HCT116 (cell line): ENCODE results near the gene FABP3. TPM values are rescaled to one million over a fixed set of nuclear protein-coding genes. Genes with fewer than 3 reads are reported as not detected.

Experiments
- ATAC-seq: fragments of 200-7000 bp; cut with Tn5 transposase; 2 replicates; pipeline ENCODE4 v1.9.1; 2020; ENCODE audit warnings: mild to moderate bottlenecking, moderate library complexity
- BruUV-seq: library from RNA; stranded (reverse); fragments of 400-500 nt; replicated peaks from 2 replicates; lab custom pipeline; 2021; lab: Mats Ljungman, UMichigan
- CTCF ChIA-PET: fragments of 300-600 bp; sonication (Branson Sonifier 250); formaldehyde crosslinking; loops from one replicate; lab custom pipeline; 2021; ENCODE audit warnings: antibody characterized with exemption; lab: Charles Lee
- POLR2A ChIA-PET: fragments of 300-600, 350-600 bp; sonication (Branson Sonifier 250); formaldehyde crosslinking; loops from one replicate; lab custom pipeline; 2021; ENCODE audit warnings: antibody characterized with exemption; lab: Charles Lee
- RAD21 ChIA-PET, 2 experiments: fragments of 300-600 bp; sonication (Branson Sonifier 250); formaldehyde crosslinking; loops; one replicate each; lab custom pipeline; 2023; ENCODE audit warnings: low total read pairs in 2 of 2; ENCODE audit not compliant: uncharacterized antibody in 2 of 2, unreplicated experiment in 2 of 2, low non-redundant PET in 1 of 2; lab: Charles Lee
- DNase-seq: peaks from one replicate; pipeline ENCODE4 v3.0.0-alpha.2; 2010; ENCODE audit warnings: low read depth, low spot score
- H2AFZ ChIP-seq: fragments of 200-600 bp; shearing (Covaris generic), sonication (generic); 2 replicates; pipeline ENCODE4 v1.6.1; 2017; ENCODE audit warnings: low read depth, mixed run types, mixed read lengths, antibody characterized with exemption, low read length; ENCODE audit not compliant: poor library complexity, severe bottlenecking
- H3K27ac ChIP-seq: 2 replicates; pipeline ENCODE4 v1.5.1; 2012; ENCODE audit warnings: low read depth, low read length
- H3K27me3 ChIP-seq: fragments of 200-600 bp; sonication (generic); 2 replicates; pipeline ENCODE4 v1.6.1; 2016; ENCODE audit warnings: mixed run types, low read length, mixed read lengths; ENCODE audit not compliant: insufficient read depth
- H3K36me3 ChIP-seq, 2 experiments: fragments of 200-500 bp in 1 of 2; fragments of 200-600 bp in 1 of 2; sonication (Bioruptor generic) in 1 of 2; sonication (generic) in 1 of 2; 2 replicates each; pipeline versions ENCODE4 v1.5.1 to v1.6.1; 2014 to 2016; ENCODE audit warnings: low read length in 2 of 2, inconsistent platforms in 1 of 2, mixed read lengths in 1 of 2, mixed run types in 1 of 2; ENCODE audit not compliant: insufficient read depth in 2 of 2, control insufficient read depth in 1 of 2
- H3K4me1 ChIP-seq, 2 experiments: fragments of 200-600 bp in 1 of 2; sonication (generic) in 1 of 2; 2 replicates each; pipeline versions ENCODE4 v1.5.1 to v1.6.1; 2012 to 2017; ENCODE audit warnings: low read length in 2 of 2, inconsistent platforms in 1 of 2, mild to moderate bottlenecking in 1 of 2, mixed read lengths in 1 of 2, mixed run types in 1 of 2, moderate library complexity in 1 of 2; ENCODE audit not compliant: insufficient read depth in 2 of 2, control insufficient read depth in 1 of 2
- H3K4me2 ChIP-seq: fragments of 200-600 bp; sonication (generic); 2 replicates; pipeline ENCODE4 v1.6.1; 2017; ENCODE audit warnings: mixed run types, low read length, mixed read lengths
- H3K4me3 ChIP-seq, 2 experiments: fragments of 200-600 bp in 1 of 2; sonication (generic) in 1 of 2; replicated peaks in 1 of 2; 2 replicates each; pipeline ENCODE4 v1.5.1; 2011 to 2016; ENCODE audit warnings: low read length in 2 of 2, control low read depth in 1 of 2, low read depth in 1 of 2, mild to moderate bottlenecking in 1 of 2, mixed read lengths in 1 of 2, mixed run types in 1 of 2
- H3K79me2 ChIP-seq: fragments of 200-600 bp; sonication (generic); 2 replicates; pipeline ENCODE4 v1.6.1; 2017; ENCODE audit warnings: mild to moderate bottlenecking, mixed run types, low read length, moderate library complexity, mixed read lengths; ENCODE audit not compliant: insufficient read depth
- H3K9ac ChIP-seq: fragments of 200-600 bp; sonication (generic); 2 replicates; pipeline ENCODE4 v1.6.1; 2016; ENCODE audit warnings: low read length, mixed read lengths
- H3K9me2 ChIP-seq: fragments of 200-600 bp; sonication (generic), shearing (Covaris generic); 2 replicates; pipeline ENCODE4 v1.6.1; 2017; ENCODE audit warnings: mixed run types, mild to moderate bottlenecking, moderate library complexity; ENCODE audit not compliant: insufficient read depth
- H3K9me3 ChIP-seq, 2 experiments: fragments of 200-500 bp in 1 of 2; fragments of 200-600 bp in 1 of 2; sonication (Bioruptor generic) in 1 of 2; sonication (generic) in 1 of 2; 2 replicates each; pipeline ENCODE4 v1.6.1; 2014 to 2017; ENCODE audit warnings: low read length in 2 of 2, mixed read lengths in 2 of 2, inconsistent platforms in 1 of 2, low read depth in 1 of 2, mild to moderate bottlenecking in 1 of 2, mixed run types in 1 of 2, moderate library complexity in 1 of 2; ENCODE audit not compliant: control insufficient read depth in 1 of 2, insufficient read depth in 1 of 2
- H4K20me1 ChIP-seq: fragments of 200-600 bp; sonication (generic), shearing (Covaris generic); 2 replicates; pipeline ENCODE4 v1.6.1; 2017; ENCODE audit warnings: mixed run types, mild to moderate bottlenecking, moderate library complexity; ENCODE audit not compliant: insufficient read depth
- CTCF ChIP-seq, 3 experiments: fragments of 200-600 bp in 1 of 3; sonication (generic) in 1 of 3; IDR thresholded peaks in 2 of 3; conservative IDR thresholded peaks in 1 of 3; 2 replicates each; pipeline ENCODE4 v1.5.1; 2012 to 2017; ENCODE audit warnings: low read depth in 2 of 3, low read length in 2 of 3, antibody characterized with exemption in 1 of 3, borderline replicate concordance in 1 of 3, control low read depth in 1 of 3, mild to moderate bottlenecking in 1 of 3, mixed read lengths in 1 of 3, mixed run types in 1 of 3, moderate library complexity in 1 of 3; ENCODE audit not compliant: insufficient read depth in 1 of 3
- ELF1 ChIP-seq: IDR thresholded peaks from 2 replicates; pipeline ENCODE4 v1.6.1; 2012; ENCODE audit warnings: low read depth, borderline replicate concordance
- JUND ChIP-seq: IDR thresholded peaks from 2 replicates; pipeline ENCODE4 v1.6.1; 2012
- POLR2A ChIP-seq: IDR thresholded peaks from 2 replicates; pipeline ENCODE4 v1.7.0; 2011; ENCODE audit warnings: borderline replicate concordance; ENCODE audit not compliant: insufficient read depth, insufficient read length; ENCODE audit errors: extremely low read depth
- POLR2AphosphoS5 ChIP-seq: IDR thresholded peaks from 2 replicates; pipeline ENCODE4 v1.6.1; 2011; ENCODE audit warnings: mild to moderate bottlenecking, low read depth, low read length, moderate library complexity
- SIN3A ChIP-seq: IDR thresholded peaks from 2 replicates; pipeline ENCODE4 v1.6.1; 2012; ENCODE audit warnings: low read depth
- ZBTB33 ChIP-seq: IDR thresholded peaks from 2 replicates; pipeline ENCODE4 v1.6.1; 2011; ENCODE audit warnings: mild to moderate bottlenecking, low read length, moderate library complexity; ENCODE audit not compliant: insufficient replicate concordance; ENCODE audit errors: extremely low read depth
- intact Hi-C: fragments of 100-400 bp; cut with micrococcal nuclease; formaldehyde crosslinking; loops from 2 replicates; pipeline ENCODE4 v1.10.0; 2022
- total RNA-seq: library from RNA; stranded (reverse); gene quantifications from one replicate; pipeline ENCODE4 v1.2.1, GENCODE V29; 2021; ENCODE audit not compliant: unreplicated experiment

The FABP3 gene
- total RNA-seq, 1 experiment from 2014 or later: not detected

- no TSS peak for BruUV-seq
- CTCF ChIA-PET: interaction anchor here (1.1 kb wide), 1 partner anchor 20 kb away, joined by 4 read pairs; no protein-coding TSS in a partner anchor
These were observed 1.8 kb upstream of the FABP3 start for GRCh38 chr1:31374511-31375196.

More at GRCh38 chr1:31374511-31375196, 1.8 kb upstream of the FABP3 start:
- H3K9ac ChIP-seq: no peak overlapping the region
- RAD21 ChIA-PET: no interaction called here
- no peak overlapping the region for H3K4me3 ChIP-seq
- no peak for TF ChIP-seq CTCF (IDR thresholded peaks at IDR 0.05 in 2 of 3, conservative IDR thresholded peaks at IDR 0.05 in 1 of 3; ENCODE audit: borderline replicate concordance in 1 of 3, insufficient read depth in 1 of 3, low read depth in 2 of 3, low read length in 2 of 3)
- TF ChIP-seq POLR2A: no peak
- TF ChIP-seq JUND: no peak
- TF ChIP-seq ELF1: no peak
- TF ChIP-seq ZBTB33: no peak
- TF ChIP-seq SIN3A: no peak
- no peak for TF ChIP-seq POLR2AphosphoS5
- intact Hi-C loops: no loop called here
- H2AFZ ChIP-seq: no peak overlapping the region
- H3K4me1 ChIP-seq: 0 out of 4 replicates have a peak, but pooled peaks cover 0 to 6% of the 10 kb centered on the region in 2 experiments
- no peak overlapping the region for H3K4me2 ChIP-seq
- H4K20me1 ChIP-seq: no peaks in the 10 kb centered on the region
- ATAC-seq: no peak
- no peaks in the 10 kb centered on the region for H3K36me3 ChIP-seq
- no peak overlapping the region for H3K27ac ChIP-seq
- no peaks in the 10 kb centered on the region for H3K9me2 ChIP-seq
- POLR2A ChIA-PET: no interaction called here
- H3K79me2 ChIP-seq: no peaks in the 10 kb centered on the region
- H3K27me3 ChIP-seq: no peaks in the 10 kb centered on the region
- no peaks in the 10 kb centered on the region for H3K9me3 ChIP-seq
- DNase-seq: no peak
